GM18858 (cell line): ENCODE measurements around the gene TMSB4X.
"Not testable (repeated sequence)": the region's sequence is repeated elsewhere in the genome, so short reads cannot be mapped to it uniquely, and the experiment has no call there.

ENCODE experiments used
- ATAC-seq: cut with Tn5 transposase; IDR thresholded peaks from one replicate; pipeline ENCODE4 v1.9.1; 2021; ENCODE audit not compliant: unreplicated experiment

Gene TMSB4X

DNA sequence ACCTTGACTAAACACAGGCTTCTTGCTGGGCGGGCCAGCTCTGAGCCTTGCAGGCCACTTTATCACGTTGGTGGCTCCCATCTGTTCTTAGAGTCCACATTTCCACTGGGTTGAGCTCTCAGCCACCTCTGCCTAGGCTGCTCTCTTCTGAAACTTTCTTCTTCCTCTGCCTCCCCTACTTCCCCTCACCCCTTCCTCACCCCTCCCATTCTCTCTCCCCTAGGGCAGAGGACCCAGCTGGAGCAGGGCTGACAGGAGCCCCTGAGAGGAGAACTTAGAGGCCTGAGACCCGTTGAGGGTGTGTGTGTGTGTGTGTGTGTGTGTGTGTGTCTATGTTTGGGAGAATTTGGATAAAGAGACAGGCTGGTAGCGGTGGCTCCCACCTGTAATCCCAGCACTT, 19.9 kb upstream of the TMSB4X start:
- no peak for ATAC-seq

DNA sequence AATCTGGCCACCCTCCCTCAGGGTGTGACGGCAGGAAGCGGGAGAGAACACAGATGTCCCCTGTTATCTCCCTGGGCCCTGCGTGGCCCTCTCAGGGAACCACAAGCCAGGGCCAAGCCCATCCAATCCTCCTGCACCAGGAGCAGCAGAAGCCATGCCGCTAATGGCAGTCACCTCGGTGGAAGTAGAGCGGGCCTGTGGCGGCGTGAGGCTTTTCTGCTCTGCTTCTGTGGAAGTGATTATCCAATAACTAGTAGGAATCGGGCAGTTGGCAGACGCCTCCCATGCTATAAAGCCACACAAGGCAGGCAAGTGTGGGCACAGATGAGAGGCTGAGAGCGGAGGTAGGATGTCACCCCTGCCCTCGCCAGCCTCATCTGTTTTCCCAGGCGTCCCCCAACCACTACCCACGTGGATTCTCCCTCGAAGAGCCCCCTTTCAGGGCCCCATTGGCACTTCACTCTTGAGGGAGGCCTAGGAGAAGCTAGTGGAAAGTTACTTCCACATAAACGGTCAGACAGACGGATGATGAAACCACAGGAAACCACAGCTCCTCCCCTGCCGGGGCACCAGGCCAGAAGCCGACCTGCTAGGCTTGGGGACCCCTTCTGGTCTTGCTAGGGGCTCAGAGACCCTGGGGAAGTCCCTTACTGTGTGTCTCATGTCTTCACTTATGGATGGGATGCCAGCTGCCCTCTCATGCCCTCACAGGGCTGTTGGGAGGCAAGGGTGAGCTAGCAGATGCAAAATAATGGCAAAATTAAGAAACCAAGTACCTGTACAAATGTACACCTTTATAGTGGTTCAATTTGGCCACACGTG, 18.8 kb upstream of the TMSB4X start:
- peak; percentile 35 for ATAC-seq

DNA sequence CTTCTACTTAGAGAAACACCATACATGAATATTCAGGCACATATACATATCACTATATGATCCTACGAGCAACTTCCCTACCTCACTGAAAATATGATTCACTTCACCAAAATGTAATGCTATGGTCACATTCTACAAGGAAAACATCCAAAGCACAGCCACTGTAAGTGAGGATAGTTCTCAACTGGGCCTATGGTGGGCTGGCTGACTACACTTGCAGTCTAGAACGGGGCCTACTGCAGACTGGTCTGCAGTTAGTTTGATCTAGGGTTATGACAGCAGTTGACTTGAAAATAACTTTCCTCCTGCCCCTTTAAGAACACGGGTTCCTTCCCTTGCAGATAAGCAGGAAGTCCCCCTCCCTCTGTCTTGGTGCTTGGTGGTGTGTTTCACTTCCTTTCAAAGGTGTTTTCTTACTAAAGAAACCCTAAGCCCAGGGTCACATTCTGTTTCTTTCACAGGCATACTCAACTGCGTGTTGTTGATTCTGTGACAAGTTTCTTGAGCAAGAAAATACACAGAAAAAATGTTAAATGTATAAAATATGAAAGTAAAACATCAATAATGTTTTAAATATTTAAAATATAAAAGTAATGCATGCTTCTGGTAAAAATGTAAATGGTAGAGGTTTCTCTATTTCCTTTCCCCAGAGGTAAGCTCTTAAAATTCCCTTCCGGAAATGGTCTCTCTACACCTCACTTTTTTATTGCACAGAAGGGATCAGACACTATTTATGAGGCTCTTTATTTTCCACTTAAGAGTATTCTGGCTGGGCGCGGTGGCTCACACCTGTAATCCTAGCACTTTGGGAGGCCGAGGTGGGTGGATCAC, 18.0 kb upstream of the TMSB4X start:
- ATAC-seq: peak; percentile 72

DNA sequence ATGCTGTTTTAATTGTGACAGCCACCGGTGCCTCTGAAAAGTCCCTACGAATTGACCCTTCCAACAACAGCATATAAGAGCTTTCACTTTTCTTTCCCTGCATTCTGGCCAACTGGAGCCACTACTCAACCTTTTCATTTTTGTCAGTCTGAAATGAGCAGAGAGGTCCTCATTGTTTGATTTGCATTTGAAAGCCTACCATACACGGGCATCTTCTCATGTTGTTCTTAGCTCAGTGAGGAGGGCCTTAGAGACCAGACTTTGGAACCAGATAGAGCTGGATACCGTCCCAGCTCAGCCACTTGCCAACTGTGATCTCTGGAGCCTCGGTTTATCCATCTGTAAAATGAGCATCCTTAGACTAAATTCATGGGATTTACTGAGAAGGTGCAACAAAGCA, 16.9 kb upstream of the TMSB4X start:
- no peak for ATAC-seq

DNA sequence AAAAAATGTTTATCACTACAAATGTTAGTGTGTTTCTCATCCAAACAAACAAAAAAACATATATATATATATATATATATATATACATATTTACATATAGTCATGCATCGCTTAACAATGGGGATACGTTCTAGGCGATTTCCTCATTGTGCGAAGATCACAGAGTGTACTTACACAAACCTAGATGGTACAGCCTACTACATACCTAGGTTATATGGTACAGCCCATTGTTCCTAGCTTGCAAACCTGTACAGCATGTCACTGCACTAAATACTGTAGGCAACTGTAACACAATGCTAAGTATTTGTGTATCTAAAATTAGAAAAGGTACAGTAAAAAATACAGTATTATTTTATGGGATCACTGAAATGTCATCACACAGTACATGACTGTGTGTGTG, 16.4 kb upstream of the TMSB4X start:
- no peak for ATAC-seq

DNA sequence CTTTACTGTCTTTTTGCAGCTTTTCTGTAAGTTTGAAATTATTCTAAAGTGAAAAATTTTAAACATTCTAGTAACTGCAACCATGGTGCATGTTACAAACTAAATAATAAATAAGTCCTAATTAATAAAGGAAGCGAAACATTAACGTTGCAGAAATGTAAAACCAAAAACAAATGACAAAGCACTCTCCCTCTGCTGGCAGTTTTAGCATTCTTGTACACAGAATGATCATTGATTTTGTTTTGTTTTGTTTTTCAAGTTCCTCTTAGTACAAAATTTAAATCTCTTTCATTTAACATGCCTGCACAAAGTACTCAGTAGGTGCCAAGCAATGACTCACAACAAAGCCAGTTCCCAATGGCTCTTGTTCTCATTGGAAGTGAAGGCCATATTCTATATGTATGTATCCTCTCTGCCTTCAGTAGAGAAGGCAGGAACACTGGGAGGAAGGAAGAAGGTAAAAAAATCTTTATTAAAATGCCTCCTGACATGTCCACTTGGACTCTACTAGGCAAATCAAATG, 13.7 kb upstream of the TMSB4X start:
- no peak for ATAC-seq

DNA sequence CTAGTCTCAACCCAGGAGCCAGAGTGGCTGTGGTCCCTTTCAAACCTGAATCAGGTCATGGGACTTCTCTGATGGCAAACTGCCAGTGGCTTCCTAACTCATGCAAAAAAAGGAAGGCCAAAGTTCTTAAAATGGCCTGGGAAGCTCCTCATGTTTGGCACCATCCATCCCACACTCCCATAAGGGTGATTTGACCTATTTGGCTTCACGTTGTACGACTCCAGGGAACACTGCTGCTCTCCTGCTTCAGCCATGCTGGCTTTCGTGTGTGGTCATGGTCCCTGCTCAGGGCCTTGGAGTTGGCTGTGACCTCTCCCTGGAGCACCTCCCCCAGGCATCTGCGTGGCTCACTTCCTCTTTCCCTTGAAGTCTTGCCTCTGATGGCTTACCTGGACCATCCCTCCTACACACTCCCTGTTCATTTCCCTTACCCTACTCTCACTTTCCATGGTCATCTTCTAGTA, 12.8 kb upstream of the TMSB4X start:
- ATAC-seq: no peak

DNA sequence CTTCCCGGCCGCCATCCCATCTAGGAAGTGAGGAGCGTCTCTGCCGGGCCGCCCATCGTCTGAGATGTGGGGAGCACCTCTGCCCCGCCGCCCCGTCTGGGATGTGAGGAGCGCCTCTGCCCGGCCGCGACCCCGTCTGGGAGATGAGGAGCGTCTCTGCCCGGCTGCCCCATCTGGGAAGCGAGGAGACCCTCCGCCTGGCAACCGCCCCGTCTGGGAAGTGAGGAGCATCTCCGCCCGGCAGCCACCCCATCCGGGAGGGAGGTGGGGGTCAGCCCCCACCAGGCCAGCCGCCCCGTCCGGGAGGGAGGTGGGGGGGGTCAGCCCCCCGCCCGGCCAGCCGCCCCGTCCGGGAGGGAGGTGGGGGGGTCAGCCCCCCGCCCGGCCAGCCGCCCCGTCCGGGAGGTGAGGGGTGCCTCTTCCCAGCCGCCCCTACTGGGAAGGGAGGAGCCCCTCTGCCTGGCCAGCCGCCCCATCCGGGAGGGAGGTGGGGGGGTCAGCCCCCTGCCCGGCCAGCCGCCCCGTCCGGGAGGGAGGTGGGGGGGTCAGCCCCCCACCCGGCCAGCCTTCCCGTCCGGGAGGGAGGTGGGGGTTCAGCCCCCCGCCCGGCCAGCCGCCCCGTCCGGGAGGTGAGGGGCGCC, 11.6 kb upstream of the TMSB4X start:
- not testable (repeated sequence) for ATAC-seq

DNA sequence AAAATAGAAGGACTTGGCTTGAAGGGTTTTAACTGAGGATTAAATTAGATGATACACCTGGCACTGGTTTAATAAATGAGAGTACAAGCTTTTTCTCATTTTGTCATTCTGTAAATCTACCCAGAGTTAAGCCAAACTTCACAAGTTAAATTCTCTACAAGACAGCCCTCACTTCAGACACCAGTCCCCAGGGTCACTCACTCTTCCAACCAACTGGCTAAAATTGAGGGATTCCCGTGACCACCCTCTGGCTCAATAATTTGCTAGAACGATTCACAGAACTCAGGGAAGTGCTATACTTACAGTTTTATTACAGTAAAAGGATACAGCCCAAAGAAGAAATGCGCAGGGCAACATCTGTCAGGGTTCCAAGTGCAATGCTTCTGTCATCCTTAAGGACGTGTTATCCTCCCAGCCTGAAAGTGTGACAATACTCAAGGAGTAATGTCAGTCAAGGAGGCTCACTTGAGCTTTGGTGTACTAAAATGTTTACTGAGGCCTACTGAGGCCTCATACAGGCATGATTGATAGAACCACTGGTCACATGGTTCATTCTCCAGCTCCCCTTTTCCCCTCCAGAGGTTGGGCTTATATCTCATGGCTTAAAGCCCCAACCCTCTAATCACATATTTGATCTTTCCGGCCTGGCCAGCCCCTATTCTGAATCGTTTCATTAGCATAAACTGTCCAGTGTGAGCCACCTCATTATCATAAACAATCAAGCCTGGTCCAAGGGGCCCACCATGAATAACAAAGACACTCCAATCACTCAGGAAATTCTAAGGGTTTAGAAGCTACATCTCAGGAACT, 9.6 kb upstream of the TMSB4X start:
- ATAC-seq: no peak

DNA sequence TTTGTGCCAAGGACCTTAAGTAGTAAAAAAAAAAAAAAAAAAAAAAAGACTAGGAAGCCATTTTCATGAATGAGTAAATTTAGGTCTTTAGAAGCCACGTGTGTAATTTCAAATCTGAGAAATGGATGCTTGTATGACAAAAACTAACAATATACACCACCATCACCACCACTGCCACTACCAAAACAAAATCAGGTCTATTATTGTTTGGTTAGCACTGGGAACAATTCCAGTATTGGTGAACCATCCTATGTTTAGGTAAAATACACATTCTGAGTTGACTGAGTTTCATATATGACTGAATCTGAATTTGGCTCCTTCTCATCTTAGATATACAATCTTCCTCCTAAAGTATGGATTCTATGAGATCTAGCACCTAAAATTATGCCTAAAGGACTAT, 8.8 kb upstream of the TMSB4X start:
- ATAC-seq: no peak

DNA sequence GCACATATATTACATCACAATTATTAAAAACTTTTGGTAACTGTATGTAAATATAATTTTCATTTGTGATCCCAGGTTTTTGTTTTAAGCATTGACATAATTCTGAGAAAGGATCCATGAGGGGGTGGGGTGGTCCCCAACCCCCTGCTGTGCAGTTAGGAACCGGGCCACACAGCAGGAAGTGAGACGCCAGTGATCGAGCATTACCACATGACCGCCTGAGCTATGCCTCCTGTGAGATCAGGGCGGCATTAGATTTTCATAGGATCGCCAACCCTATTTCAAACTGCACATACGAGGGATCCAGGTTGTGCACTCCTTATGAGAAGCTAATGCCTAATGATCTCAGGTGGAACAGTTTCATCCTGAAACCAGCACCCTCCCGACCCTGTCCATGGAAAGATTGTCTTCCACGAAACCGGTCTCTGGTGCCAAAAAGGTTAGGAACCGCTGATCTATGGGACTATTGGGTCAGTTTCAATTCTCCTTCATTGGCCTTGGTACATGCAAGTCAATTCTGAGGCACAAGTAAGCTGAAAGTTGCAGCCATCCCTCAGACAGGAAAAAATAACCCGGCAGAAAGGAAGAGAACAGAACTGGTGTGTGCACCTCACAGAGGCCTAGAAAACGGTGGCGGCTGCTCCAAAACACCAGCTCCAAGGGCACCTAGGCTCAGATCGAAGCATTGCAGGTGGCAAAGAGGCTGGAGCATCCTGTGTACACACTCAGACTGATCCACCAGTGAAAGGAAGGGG, 7.0 kb upstream of the TMSB4X start:
- no peak for ATAC-seq

DNA sequence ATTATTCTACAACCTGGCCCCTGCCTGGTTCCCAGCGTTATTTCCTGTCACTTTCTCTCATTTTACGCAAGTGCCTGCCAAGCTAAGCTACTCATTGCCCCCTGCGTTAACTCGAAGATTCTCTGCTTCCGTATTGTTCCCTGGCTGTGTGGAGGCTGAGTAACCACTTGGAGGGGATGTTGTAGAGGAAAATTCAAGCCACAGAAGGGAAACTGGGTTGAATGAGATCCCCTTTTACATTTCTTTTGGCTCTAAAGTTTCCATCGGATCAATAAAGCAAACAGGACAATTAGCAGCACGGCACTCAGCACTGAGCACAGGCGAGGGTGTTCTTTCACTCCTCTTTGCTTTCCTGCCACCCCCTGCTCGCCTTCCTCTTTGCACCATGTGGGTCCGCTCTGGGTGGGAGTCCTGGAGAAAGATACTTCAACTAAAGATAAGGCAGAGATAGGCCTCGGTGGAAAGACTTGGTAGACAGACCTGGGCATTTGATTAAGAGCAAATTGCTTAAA, 4.2 kb upstream of the TMSB4X start:
- no peak for ATAC-seq

DNA sequence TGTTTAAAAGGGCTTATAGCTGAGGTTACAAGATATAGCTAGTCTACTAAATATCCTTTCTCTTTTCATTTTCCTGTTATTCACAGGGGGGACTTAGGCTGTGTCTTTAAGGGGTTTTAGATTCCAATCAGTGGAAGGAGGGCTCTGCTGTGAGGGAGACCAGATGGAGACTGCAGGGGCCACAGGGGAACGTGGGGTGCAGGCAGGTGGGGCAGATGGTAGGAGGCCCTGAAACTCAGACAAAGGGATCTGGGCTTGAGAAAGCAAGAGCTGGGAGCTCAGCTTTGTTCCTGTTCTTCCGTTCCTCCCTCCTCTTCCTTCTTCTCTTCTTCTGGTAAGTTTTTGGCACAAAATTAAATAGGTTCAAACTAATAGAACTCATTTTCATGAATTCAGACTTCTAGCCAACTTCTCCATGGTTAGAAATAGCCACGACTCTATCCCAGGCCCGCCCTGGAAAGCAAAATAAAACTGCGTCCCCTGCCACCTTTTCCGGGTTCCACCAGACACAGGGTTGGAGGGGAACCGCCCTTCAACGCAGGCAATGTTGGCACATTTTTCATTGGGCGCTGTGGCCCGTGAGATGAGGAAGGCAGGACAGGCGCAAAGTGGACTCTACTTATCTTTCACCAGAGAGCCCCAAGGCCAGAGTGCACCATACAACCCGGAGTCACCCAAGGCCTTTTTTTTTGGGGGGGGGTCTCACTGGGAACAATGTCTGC, 3.5 kb upstream of the TMSB4X start:
- no peak for ATAC-seq

DNA sequence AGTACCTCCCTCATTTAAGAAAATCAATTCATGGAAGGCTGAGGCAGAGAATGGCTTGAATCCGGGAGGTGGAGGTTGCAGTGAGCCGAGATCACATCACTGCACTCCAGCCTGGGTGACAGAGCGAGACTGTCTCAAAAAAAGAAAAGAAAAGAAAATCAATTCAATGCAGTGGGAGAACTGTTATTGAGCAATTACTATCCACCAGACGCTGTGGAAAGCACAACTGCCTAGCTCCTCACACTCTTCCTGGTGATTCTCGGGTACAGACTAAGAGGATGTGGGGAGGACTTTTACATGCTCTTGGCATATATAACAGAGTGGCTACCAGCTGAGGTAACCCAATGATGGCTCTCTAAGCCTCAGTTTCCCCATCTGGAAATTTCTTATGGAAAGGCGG, 2.7 kb upstream of the TMSB4X start:
- ATAC-seq: no peak

DNA sequence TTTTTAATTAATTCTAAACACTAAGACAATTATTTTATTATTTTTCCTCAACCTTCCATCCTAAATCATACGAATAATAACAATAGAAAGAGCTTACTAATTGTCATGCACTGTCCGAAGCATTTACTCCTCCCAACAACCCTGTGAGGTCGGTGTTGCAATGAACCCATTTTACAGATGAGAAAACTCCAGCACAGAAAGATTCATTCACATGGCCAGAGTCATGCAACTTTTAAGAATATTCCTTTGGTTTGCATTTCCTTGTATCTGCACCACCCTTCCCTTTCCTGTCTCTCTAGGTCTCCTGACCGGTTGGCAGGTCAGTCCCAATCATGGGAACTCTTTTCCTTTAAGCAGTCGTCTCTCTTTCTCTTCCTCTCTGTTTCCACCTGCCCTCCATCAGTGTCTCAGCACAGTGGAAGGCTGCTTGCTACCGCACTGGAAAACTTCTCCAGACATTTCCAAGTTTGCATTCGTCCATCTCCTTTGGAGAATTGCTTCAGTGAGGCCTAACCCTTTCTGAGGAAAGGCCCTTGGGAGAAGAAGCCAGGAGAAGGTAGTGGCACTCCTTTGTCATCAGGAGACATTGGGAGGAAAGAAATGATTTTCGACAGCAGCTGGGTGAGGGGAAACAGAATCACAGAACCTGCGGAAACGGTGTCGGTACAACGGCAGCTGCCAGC, 1.9 kb upstream of the TMSB4X start:
- ATAC-seq: no peak

DNA sequence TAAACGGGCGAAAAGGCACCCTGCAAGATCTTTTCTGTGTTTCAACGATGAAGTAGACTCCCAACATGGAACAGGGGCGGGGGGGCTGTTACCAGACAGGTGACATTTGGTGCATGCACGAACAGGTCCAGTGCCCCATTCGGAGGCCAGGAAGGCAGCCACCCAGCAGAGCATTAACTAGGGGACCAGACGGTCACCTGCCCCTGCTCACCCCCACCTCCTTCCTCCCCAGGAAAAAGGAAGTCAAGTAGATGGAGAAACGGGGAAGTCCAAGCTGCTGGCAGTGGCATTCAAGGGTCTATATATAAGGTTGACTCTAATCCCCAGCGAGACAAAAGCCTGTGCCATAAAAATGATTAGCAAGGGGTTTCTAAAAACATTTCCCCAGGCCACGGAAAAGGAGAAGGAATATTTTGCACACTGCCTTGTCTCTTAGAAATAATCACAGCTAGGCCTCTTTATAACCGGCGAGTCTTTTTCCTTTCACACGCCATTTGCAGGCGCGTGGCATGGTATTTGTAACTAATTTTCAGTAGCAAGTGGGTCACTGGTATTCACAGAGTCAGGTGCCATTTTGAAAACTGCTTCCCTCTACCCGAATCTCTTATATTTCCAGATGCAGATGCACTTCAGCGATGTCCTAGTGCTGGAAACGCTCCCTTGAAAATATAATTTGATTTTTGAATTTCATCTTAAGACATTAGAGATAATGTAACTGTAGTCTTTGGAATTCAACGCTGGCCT, 1.2 kb upstream of the TMSB4X start:
- no peak for ATAC-seq

DNA sequence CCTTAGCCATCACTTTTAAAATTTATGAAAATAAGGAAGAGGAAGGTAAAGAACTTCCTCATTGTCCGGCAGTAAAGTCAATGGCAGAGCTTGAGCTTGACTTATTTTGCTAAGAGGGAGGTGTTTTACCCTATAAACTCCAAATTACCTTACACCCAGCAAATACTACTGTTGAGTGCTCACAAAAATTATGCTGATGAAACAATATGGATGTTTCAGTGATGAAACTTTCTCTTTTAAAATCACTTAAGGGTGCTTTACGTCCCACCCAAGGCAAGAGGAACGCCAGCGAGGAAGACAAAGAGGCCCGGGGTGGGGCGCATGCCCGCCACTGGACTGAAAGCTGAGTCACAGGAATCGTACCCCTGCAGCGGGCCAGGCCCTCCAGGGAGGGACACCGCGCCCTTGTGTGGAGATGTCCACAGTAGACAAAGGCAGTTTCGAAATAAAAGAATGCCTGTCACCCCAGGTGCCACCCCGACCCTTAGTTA, 560 bp upstream of the TMSB4X start:
- no peak for ATAC-seq

DNA sequence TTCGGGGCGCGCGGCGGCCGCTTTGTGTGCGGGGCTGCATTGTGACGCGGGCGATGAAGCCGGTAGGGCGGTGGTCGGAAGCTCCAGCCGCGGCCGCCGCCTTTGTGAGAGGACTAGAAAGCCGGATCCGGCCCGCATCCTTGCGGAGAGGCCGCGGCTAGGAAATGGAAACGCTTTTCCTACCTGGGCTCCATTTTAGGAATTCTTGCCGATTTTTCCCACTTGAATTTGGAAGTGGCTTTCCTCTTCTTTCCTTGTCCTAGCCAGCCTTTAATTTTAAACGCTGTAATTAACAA, 708 bp downstream of the TMSB4X start:
- ATAC-seq: no peak
